HG02642 (cell line): ENCODE results near the gene CFHR2.
"Not testable (repeated sequence)": the region's sequence is repeated elsewhere in the genome, so short reads cannot be mapped to it uniquely, and the experiment has no call there.

Source experiments
- ATAC-seq: cut with Tn5 transposase; IDR thresholded peaks from one replicate; pipeline ENCODE4 v1.9.1; 2021; ENCODE audit warnings: mild to moderate bottlenecking; ENCODE audit not compliant: unreplicated experiment, poor library complexity

Gene CFHR2

GRCh38 chr1:196943568-196943967 is at the start of gene CFHR2:
CFHR2 (plus strand) TSS chr1:196943738; CDS start chr1:196943881, 143 bp downstream.
- not testable (repeated sequence) for ATAC-seq

- ATAC-seq: no peak
These were observed 47.2 kb upstream of the CFHR2 start for GRCh38 chr1:196896355-196896754.

DNA sequence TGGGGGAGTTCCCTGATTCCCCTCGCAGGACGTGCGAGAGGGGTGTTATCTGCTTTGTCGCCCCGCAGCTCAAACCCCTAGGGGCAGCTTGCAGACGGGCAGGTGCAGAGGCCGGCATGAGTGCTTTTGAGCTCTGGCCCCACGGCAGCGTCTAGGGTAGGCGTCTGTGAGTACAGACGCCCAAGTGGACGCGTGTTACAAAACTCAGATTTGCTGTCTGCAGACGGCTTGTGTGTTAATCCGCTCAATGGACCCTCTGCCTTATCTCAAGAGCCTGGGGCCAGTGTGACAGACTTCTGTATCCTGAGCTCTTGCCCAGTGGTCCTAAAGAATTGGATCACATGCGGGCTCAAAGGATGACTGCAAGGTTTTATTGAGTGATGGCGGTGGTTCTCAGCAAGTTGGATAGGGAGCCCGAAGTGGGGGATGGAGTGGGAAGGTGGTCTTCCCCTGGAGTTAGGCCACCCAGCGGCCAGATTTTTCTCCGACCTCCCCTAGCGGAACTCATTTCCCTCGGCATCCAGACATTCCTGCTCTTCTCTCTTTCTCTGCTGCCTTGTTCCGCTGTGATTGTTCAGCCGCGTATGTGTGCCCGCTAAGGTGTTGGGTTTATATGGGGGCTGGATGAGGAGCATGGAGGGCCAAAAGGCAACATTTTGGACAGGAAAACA is 46.2 kb upstream of the CFHR2 start:
- no peak for ATAC-seq

GRCh38 chr1:196902344-196902743 is 41.2 kb upstream of the CFHR2 start:
- no peak for ATAC-seq

- no peak for ATAC-seq
These were observed 33.3 kb upstream of the CFHR2 start for GRCh38 chr1:196910215-196910614.

DNA sequence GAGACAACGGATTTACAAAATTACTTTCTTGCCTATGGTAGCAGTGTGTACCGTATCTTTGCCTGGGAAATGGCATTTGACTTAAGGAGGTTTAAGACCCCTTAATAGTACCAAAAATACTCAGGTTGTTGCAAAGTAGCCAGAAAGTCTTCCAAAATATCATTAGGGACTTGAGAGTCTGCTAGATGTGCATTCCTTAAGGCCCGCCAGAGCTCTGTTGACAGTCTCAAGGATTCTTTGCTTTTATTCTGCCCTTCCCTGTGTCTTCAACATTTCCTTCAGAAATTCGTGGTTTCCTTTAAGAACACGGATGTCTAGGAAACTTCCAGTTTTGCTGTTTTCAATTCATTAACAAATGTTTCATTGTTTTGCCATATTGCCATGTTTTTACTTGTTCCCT is 31.3 kb upstream of the CFHR2 start:
- not testable (repeated sequence) for ATAC-seq

DNA sequence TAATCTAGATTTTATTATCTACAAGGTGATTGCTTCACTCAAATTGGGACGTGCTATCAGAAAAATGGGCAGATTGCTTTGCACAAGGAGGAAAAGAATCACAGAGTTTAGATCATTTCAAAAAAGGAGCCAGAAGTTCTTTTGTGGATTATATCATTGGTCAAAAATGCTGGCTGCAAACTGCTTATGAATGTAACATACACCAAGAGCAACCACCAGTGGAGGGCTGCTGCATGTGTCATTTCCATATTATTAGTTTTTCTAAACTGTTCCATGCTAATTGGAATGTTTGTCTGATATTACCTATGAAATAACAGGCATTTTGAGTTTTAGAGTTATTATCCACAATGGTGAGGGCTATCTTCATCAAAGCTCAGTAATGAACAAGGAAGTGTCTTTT is 16.7 kb upstream of the CFHR2 start:
- not testable (repeated sequence) for ATAC-seq

DNA sequence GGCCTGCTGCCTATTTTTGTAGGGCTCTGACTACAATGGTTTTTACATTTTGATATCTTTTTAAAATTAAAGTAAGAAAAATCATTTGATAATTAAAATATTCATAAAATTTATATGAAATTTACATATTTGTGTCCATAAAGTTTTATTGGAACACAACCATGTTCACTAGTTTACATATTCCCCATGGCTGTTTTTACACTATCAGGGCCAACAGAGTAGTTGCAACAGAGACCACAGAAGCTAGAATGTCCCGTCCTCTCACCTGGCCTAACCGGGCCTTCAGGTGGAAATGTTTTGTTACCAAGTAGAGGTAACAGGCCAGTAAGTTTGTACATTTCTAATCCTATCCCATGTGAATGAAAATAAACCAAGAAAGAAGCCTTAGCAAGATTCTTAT is 10.7 kb upstream of the CFHR2 start:
- not testable (repeated sequence) for ATAC-seq

DNA sequence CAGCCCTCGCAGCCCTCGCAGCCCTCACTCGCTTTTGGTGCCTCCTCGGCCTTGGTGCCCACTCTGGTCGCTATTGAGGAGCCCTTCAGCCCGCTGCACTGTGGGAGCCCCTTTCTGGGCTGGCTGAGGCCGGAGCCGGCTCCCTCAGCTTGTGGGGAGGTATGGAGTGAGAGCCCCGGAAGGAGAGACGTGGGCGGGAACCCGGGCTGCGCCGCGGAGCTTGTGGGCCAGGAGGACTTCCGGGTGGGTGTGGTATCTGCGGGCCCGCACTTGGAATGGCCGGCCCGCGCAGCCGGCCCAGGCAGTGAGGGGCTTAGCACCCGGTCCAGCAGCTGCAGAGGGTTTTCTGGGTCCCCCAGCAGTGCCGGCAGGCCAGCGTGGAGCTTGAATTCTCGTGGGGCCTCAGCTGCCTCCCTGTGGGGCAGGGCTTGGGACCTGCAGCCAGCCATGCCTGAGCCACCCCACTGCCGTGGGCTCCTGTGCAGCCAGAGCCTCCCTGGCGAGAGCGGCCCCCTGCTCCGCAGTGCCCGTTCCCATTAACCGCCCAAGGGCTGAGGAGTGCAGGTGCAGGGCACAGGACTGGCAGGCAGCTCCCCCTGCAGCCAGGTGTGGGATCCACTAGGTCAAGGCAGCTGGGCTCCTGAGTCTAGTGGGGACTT is 9.9 kb upstream of the CFHR2 start:
- ATAC-seq: no peak

DNA sequence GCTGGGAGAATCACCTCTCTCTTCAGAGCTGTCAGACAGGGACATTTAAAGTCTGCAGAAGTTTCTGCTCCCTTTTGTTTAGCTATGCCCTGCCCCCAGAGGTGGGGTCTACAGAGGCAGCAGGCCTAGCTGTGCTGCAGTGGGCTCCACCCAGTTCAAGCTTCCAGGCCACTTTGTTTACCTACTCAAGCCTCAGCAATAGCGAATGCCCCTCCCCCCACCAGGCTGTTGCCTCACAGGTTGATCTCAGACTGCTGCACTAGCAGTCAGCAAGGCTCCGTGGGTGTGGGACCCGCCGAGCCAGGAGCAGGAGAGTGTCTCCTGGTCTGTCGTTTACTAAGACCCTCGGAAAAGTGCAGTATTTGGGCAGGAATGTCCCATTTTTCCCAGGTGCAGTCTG is 2.1 kb upstream of the CFHR2 start:
- ATAC-seq: not testable (repeated sequence)

DNA sequence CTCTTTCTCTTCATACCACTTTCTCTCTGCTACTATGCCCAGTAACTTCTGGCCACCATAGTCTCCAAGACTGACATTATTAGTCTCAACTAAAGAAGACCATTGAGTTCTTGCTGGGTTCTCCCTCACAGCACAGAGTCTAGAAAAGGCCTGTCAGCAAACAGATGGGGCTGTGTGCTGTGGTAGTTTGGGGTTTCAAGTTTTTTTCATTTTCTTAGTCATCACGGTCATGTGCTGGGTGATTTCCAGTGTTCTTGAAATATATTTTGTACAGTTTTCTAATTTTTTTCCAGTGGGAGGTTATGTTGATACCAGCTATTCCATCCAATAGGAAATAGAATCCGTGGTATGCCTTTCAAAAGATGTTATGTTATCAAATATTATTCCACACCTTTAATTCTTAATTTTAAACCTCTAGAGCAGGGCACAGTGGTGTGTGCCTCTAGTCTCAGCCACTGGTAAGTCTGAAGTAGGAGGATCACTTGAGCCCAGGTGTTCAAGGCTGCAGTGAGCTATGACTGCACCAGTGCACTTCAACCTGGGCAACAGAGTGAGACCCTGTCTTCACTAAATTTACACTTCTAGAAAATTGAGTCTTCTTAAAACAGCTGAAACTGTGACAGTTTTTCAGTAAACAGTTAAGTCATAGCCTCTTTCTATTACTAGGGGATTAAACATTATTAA is 8.3 kb downstream of the CFHR2 start:
- ATAC-seq: peak; percentile 87

- no peak for ATAC-seq
These were observed 11.2 kb downstream of the CFHR2 start for GRCh38 chr1:196954778-196955177.

- no peak for ATAC-seq
These were observed 12.4 kb downstream of the CFHR2 start for GRCh38 chr1:196955926-196956325.

DNA sequence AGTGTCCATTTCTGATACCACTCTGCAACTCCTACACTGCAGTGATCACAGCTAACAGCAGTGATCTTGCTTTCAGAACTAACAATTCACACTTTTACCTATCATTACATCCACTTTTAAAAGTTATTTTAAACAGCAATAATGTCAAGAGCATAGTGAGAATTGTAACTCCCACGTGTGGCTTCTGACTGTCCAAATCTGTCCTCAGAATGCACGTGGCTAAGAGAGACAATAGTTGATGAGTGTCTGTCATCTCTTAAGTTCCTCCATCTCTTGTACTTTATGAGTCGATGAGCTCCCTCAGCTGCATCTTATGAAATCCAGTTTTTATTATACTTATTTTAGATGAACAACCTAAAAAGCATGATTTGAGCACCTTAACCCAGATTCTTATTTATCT is 17.3 kb downstream of the CFHR2 start:
- ATAC-seq: peak; percentile 59

DNA sequence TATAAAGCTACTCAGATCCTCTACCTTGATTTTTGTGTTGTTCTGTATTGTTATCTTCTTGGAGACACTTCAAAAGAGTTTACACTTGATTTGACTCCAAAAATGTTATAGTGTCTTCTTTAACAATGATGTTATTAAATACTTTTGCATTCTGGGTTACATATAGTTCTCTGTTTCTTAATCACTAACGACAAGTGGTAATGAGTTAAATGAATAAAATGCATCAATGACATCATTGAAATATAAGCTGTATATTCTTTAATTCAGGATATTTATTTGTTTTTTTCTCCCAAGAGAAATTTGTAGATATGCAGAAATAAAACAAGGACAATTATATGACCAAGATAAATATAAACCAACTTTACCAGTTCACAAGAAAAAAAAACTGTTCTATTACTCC is 26.6 kb downstream of the CFHR2 start:
- ATAC-seq: no peak

- no peak for ATAC-seq
These were observed 32.7 kb downstream of the CFHR2 start for GRCh38 chr1:196976278-196976677.

DNA sequence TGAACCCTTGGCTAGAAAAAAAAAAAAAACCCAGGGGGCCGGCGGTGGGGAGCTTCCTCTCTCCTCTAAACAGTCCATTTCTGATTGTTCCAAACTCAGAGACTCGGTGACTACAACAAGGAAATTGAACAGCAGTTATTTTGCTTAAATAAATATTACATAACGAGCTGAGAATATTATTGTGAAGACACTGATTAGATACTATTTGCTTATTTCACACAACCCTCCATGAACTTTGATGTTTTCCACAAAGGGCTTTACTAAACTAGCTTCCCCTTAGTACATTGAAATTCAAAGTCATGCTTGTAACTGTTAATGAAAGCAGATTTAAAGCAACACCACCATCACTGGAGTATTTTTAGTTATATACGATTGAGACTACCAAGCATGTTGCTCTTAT is 33.7 kb downstream of the CFHR2 start, which contains the start of gene CFHR5:
Gene CFHR5 (plus strand): TSS at position 279 of the 400 bp plus-strand sequence. CDS start 109 bp downstream, at position 388.
- no peak for ATAC-seq

DNA sequence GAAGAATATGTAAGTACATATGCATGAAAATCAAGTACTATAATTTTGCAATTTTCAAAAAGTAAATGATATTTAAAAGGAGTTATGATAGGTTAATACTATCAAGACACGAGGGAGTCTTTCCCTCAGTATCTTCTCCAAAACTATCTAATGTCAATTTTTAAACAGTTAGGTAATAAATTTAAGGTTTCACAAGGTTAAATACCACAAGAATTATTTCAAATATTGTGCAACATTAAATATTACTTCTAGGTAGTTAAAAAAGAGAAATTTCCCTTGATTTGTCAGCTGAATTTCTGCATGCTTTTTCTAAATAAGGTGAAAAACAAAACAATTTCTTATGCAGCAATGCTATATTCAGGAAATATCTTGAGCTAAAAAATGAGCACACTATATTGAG is 37.3 kb downstream of the CFHR2 start:
- ATAC-seq: no peak

DNA sequence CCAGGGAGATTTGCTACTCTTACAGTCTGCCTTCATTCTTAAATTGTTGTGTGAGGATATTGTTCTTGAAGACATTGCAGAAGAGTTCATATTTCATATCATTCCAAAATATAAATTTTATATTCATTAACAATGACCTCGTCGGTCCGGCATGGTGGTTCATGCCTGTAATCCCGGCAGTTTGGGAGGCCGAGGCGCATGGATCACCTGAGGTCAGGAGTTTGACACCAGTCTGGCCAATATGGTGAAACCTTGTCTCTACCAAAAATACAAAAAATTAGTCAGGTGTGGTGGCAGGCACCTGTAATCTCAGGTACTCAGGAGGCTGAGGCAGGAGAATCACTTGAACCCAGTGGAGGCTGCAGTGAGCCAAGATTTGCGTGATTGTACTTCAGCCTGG is 38.7 kb downstream of the CFHR2 start:
- ATAC-seq: not testable (repeated sequence)

- ATAC-seq: not testable (repeated sequence)
These were observed 48.5 kb downstream of the CFHR2 start for GRCh38 chr1:196991919-196992651.

GRCh38 chr1:196993916-196994315 is 50.4 kb downstream of the CFHR2 start:
- ATAC-seq: no peak
